Measurements from ENCODE around the gene SREBF2. TPM values are rescaled to one million over a fixed set of nuclear protein-coding genes. Genes with fewer than 3 reads are reported as not detected.

Gene SREBF2
- total and polyA plus RNA-seq, 2 donors from 2014 or later = 49.2 to 71.4 TPM

- Histone ChIP-seq H3K36me3 (ENCODE audit: control insufficient read depth in 2 of 3, insufficient read depth in 3 of 3, low read length in 3 of 3) (peaks cover 2 to 31% (median 27%) of the 10 kb centered on the region in 3 donors), H3K9me3 (ENCODE audit: control insufficient read depth in 2 of 3, insufficient read depth in 1 of 3, low read length in 3 of 3) (no peaks in the 10 kb centered on the region), H3K4me3 (ENCODE audit: low read length in 3 of 3) (no peak overlapping the region), H3K27ac (ENCODE audit: low read depth in 2 of 2, low read length in 2 of 2) (no peak overlapping the region), H3K4me1 (ENCODE audit: control insufficient read depth in 2 of 3, insufficient read depth in 2 of 3, low read depth in 1 of 3, low read length in 3 of 3) (peaks cover 0 to 10% (median 0%) of the 10 kb centered on the region in 3 donors), H3K9ac (ENCODE audit: low read length in 3 of 3) (no peak overlapping the region), H3K27me3 (ENCODE audit: control insufficient read depth, insufficient read depth, low read length) (no peaks in the 10 kb centered on the region)
- intact Hi-C loops (cut with DNase I) = no loop called here
- no peak for TF ChIP-seq CTCF (IDR thresholded peaks at IDR 0.05; ENCODE audit: borderline replicate concordance, extremely low read depth, insufficient read depth)
- FAIRE-seq (no peak), DNase-seq (no peak)
These were observed 66.2 kb downstream of the SREBF2 start for GRCh38 chr22:41899110-41899509.

GRCh38 chr22:41899992-41900651 lies 67.2 kb downstream of the SREBF2 start:
- H3K36me3 ChIP-seq (ENCODE audit: control insufficient read depth in 2 of 3, insufficient read depth in 3 of 3, low read length in 3 of 3) = peaks cover 0 to 41% (median 20%) of the 10 kb centered on the region in 3 donors
- H3K9ac ChIP-seq (ENCODE audit: low read length in 3 of 3) = no peak overlapping the region
- no peaks in the 10 kb centered on the region for H3K27me3 ChIP-seq (ENCODE audit: control insufficient read depth, insufficient read depth, low read length)
- TF ChIP-seq CTCF (IDR thresholded peaks at IDR 0.05; ENCODE audit: borderline replicate concordance, extremely low read depth, insufficient read depth) = no peak
- H3K27ac ChIP-seq (ENCODE audit: low read depth in 2 of 2, low read length in 2 of 2) = no peak overlapping the region
- H3K4me3 ChIP-seq (ENCODE audit: low read length in 3 of 3) = no peak overlapping the region
- intact Hi-C loops (cut with DNase I) = no loop called here
- no peaks in the 10 kb centered on the region for H3K9me3 ChIP-seq (ENCODE audit: control insufficient read depth in 2 of 3, insufficient read depth in 1 of 3, low read length in 3 of 3)
- FAIRE-seq (no peak), DNase-seq (peak in 1 of 5 donors; percentile 37)
- H3K4me1 ChIP-seq (ENCODE audit: control insufficient read depth in 2 of 3, insufficient read depth in 2 of 3, low read depth in 1 of 3, low read length in 3 of 3) = peaks cover 0 to 10% (median 0%) of the 10 kb centered on the region in 3 donors

GRCh38 chr22:41900652-41901312 lies 67.9 kb downstream of the SREBF2 start:
- Histone ChIP-seq H3K9ac (ENCODE audit: low read length in 3 of 3) (no peak overlapping the region), H3K36me3 (ENCODE audit: control insufficient read depth in 2 of 3, insufficient read depth in 3 of 3, low read length in 3 of 3) (peaks cover 0 to 48% (median 20%) of the 10 kb centered on the region in 3 donors), H3K9me3 (ENCODE audit: control insufficient read depth in 2 of 3, insufficient read depth in 1 of 3, low read length in 3 of 3) (no peaks in the 10 kb centered on the region), H3K4me3 (ENCODE audit: low read length in 3 of 3) (no peak overlapping the region), H3K4me1 (ENCODE audit: control insufficient read depth in 2 of 3, insufficient read depth in 2 of 3, low read depth in 1 of 3, low read length in 3 of 3) (peaks cover 0 to 10% (median 0%) of the 10 kb centered on the region in 3 donors), H3K27me3 (ENCODE audit: control insufficient read depth, insufficient read depth, low read length) (no peaks in the 10 kb centered on the region), H3K27ac (ENCODE audit: low read depth in 2 of 2, low read length in 2 of 2) (no peak overlapping the region)
- DNase-seq = peak in 2 of 5 donors; percentile 18 to 67
- TF ChIP-seq CTCF (IDR thresholded peaks at IDR 0.05; ENCODE audit: borderline replicate concordance, extremely low read depth, insufficient read depth) = no peak
- no peak for FAIRE-seq
- intact Hi-C loops (cut with DNase I) = no loop called here

All from kidney (tissue), 14 donors.